ENCODE data around the gene TBR1.

TBR1 gene

DNA sequence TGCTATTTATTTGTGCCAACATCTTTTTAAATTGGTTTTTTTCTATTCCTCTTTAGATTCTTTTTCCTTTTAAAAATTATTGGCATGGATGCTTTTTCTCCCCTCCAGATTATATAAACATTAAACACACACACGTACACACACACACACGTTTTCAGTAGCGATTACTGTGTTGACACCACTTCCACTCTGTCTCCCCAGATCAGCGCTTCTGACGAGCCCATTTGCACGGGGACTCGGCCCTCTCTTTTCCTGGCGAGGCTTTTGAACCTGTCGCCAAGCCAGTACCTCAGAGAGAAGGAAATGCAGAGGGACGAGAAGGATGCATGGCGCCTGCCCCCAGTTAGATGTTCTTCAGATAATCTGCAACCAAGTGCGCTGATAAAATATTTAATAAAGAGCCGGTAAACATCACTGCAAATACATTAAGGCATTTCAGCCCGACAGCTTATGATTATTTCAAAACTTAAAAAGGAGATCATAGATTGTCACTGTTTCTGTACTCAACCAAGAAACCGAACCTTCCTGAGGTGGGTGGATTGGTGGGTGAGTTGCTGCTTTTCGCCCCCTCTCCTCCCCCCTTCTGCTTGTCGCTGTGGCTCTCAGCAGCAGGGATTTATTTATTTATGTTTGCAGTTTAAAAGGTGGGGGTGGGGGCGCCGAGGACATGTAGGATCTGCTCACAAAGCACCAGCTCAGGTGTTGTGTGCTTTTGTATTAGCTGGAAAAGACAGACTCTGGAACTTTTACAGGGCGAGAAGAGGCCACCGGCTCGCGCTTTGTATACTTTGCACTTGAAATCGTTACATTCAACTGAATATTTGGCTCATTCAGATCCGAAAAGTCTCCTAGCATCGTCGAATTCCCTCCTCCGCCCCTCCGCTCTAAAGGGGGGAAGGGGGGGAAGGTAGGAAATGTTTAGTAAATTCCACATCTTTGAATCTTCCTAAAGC is 787 bp upstream of the TBR1 start:
- DNase-seq: peak; percentile 58

DNA sequence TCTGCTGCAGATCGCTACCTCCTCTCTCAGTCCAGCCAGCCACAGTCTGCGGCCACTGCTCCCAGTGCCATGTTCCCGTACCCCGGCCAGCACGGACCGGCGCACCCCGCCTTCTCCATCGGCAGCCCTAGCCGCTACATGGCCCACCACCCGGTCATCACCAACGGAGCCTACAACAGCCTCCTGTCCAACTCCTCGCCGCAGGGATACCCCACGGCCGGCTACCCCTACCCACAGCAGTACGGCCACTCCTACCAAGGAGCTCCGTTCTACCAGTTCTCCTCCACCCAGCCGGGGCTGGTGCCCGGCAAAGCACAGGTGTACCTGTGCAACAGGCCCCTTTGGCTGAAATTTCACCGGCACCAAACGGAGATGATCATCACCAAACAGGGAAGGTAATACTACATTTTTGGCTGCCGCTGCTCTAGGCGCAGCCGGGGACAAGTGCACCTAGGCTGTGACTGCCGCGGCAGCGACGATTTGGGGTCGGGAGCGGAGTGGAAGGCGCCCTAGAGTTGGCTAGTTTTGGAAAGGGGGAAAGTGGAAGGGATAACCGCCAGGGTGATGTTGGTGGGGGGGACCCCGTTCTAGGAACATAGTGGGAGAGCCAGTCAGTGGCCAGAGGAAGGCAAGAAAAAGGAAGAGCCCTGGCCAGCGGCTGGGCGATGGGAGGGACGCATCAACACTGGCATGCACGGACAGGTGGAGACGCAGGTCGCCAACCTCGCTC is 776 bp downstream of the TBR1 start:
- peak; percentile 64 for DNase-seq

DNA sequence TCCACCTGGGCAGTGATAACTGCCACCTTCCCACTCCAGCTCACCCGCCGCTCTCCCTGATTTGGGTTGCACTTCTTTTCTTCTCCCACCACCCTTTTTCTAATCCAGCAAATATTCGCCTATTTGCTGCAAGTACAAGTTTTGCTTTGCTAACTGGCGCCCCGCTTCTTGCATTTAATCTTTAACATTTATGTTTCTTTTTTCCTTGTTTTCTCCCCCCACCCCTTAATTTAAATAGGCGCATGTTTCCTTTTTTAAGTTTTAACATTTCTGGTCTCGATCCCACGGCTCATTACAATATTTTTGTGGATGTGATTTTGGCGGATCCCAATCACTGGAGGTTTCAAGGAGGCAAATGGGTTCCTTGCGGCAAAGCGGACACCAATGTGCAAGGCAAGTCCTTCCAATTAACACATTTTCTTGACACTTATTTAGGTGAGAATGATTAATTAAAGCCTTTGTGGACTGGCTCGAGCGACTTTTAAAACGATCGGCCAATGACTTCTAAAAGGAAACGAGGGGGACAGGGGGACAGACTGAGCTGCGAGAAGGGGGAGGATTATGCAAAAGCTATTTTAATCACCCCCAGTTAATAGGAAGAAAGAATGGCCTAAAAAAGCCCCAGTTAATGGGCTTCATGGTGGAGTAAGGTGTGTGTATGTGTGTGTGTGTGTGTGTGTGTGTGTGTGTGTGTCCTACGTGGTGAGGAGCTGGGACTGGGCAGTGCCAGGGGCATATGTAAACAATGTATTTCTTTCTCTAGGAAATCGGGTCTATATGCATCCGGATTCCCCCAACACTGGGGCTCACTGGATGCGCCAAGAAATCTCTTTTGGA is 1.6 kb downstream of the TBR1 start:
- DNase-seq: peak; percentile 54

DNA sequence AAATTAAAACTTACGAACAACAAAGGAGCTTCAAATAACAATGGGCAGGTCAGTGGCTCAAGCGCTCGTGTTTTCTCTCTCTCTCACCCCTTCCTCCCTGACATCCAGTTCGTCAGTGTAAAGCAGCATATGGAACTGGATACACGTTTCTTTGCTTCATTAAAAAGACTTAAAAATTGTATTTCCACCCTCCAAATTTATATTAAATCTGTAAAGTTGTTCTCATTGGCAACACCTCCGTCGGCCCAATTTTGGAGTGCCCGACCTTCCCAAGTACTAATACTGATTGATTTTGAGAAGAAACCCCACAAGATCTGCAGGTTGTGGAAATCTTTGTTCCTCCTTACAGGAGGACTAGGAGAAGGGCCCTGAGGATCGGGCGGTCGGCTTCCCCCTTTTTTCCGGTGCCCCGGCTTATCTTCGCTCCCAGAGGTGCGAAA is 2.2 kb downstream of the TBR1 start:
- DNase-seq: no peak

DNA sequence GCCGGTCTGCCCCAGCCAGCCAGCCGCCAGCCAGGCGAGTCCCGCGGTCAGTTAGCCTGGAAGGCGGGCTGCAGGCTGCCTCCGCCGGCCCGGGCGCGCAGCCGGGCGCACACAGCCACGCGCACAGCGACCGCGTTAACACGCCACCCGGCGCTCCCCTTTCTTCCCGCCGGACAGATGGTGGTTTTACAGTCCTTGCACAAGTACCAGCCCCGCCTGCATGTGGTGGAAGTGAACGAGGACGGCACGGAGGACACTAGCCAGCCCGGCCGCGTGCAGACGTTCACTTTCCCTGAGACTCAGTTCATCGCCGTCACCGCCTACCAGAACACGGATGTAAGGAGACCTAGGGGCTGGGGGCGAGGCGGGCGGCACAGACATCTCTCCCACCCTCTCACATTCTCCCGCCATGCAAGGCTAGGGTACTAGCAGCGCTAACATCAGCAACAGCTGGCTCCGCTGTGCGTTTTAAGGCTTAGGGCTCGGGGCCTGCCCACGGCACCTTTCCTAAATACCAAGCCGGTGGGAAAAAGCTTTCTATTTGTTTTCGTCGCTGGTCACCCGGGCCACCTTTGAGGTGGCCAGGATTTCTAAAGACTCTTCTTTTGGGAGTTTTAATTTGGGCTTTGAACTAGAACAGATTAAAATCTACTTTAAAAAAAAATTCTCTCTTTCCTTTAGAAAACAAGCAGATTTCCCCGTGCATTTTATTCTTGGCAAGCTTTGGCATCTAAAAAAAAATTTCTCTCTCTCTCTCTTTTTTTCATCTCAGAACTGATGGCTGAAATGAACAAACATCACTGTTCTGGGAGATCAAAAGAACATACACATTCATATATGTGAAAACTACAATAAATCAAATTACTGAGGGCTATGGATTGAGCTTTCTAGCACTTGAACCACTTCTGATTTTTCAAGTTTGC is 2.9 kb downstream of the TBR1 start:
- peak; percentile 85 for DNase-seq

DNA sequence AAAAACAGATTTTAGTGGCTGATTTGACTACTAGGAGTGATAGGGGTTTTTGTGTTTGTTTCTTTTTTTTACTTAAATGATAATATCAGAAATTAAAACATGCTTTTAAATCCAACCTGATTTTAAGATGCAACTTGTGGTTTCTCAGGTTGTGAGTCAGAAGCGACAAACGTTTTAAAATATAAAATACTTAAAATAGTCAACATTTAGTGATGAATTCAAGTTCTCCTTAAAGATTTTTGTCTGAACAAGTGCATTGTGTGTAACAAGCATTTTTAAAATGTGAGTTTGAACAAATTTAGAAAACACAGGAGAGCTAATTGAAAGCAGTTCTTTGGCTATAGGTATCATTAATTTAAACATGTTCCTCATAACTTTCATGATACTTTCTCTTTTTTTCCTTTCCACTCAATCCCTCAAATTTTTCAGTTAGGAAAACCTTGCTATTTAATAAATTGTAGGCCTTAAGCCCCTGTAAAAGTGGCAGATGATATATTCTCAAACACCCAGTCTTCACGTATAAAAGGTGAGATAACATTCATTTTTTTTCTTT is 3.6 kb downstream of the TBR1 start:
- DNase-seq: peak; percentile 16

DNA sequence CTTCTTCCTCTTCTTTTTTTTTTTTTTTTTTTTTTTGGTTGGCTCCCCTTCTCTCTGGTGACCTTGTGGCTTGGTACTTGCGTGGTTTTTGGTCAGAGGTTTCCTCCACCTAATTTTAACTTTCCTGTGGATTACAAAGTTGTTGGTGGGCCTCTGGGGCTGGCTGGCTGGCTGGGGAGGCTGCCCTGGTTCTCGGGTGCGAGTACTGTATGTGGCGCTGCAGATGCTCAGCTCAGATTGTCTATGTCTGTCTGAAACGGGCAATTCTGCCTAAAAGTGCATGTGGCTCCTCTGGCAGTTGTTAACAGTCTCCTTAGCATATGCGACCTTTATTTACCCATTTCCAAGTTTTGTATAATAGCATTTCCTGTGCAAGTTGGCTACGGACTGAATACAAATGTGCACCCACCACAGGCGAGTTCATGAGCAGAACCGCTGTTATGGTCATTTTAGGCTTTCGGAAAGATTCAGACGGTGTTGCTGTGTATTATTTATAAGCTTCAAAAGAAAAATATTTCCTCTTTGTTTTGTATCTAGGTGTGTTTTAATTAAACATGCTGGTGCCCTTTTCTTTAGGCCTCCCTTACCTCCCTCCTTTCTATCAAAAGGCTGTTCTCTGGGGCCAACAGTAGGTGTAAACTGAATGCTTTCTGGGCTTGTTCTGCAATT is 4.4 kb downstream of the TBR1 start:
- DNase-seq: peak; percentile 52

DNA sequence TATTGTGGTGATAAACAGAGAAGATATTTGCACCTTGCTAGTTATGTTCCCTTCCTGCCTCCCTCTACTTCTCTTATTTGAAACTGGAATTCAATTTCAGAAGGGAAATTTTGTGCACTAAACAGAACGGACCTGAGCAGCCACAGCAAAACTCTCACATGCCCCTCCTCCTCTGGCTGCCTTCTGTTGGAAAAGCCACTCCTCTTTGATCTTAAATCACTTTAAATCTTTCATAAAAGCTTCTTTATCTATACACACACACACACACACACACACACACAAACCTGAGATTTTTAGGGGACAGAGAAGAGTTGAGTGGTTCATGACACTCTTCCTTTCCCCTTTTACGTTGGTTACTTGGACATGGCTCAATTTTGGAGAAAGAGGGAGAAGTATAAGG is 5.6 kb downstream of the TBR1 start:
- DNase-seq: peak; percentile 30

DNA sequence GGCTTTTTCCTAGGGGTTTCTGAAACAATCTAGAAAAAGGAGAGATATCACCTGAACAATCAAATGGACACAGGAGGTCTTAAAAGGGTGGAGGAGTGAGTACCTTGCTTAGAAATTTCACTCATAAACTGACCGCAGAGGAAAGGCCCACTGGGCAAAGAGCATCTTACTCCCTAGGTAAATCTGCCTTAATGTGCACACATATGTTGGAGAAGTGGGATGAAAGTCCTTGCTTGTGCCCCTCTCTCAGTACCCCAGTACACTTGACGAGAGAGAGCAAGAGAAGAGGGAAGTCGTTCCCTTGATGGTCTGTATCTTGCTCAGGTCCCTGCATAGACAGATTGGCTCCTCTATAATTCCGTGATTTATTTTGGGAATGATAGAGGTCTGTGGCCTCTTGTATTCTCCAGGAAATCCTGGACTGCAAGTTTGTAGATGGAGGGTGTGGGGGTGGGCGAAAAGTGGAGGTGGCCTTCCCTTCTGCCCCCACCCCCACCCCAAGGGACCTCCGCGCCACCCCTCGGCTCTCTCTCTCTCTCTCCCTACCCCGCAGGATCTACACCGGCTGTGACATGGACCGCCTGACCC is 6.8 kb downstream of the TBR1 start:
- peak; percentile 60 for DNase-seq

DNA sequence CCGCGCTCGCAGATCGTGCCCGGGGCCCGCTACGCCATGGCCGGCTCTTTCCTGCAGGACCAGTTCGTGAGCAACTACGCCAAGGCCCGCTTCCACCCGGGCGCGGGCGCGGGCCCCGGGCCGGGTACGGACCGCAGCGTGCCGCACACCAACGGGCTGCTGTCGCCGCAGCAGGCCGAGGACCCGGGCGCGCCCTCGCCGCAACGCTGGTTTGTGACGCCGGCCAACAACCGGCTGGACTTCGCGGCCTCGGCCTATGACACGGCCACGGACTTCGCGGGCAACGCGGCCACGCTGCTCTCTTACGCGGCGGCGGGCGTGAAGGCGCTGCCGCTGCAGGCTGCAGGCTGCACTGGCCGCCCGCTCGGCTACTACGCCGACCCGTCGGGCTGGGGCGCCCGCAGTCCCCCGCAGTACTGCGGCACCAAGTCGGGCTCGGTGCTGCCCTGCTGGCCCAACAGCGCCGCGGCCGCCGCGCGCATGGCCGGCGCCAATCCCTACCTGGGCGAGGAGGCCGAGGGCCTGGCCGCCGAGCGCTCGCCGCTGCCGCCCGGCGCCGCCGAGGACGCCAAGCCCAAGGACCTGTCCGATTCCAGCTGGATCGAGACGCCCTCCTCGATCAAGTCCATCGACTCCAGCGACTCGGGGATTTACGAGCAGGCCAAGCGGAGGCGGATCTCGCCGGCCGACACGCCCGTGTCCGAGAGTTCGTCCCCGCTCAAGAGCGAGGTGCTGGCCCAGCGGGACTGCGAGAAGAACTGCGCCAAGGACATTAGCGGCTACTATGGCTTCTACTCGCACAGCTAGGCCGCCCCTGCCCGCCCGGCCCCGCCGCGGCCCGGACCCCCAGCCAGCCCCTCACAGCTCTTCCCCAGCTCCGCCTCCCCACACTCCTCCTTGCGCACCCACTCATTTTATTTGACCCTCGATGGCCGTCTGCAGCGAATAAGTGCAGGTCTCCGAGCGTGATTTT is 7.6 kb downstream of the TBR1 start:
- DNase-seq: peak; percentile 87

DNA sequence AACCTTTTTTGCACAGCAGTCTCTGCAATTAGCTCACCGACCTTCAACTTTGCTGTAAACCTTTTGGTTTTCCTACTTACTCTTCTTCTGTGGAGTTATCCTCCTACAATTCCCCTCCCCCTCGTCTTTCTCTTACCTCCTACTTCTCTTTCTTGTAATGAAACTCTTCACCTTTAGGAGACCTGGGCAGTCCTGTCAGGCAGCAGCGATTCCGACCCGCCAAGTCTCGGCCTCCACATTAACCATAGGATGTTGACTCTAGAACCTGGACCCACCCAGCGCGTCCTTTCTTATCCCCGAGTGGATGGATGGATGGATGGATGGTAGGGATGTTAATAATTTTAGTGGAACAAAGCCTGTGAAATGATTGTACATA is 8.3 kb downstream of the TBR1 start:
- DNase-seq: peak; percentile 64

DNA sequence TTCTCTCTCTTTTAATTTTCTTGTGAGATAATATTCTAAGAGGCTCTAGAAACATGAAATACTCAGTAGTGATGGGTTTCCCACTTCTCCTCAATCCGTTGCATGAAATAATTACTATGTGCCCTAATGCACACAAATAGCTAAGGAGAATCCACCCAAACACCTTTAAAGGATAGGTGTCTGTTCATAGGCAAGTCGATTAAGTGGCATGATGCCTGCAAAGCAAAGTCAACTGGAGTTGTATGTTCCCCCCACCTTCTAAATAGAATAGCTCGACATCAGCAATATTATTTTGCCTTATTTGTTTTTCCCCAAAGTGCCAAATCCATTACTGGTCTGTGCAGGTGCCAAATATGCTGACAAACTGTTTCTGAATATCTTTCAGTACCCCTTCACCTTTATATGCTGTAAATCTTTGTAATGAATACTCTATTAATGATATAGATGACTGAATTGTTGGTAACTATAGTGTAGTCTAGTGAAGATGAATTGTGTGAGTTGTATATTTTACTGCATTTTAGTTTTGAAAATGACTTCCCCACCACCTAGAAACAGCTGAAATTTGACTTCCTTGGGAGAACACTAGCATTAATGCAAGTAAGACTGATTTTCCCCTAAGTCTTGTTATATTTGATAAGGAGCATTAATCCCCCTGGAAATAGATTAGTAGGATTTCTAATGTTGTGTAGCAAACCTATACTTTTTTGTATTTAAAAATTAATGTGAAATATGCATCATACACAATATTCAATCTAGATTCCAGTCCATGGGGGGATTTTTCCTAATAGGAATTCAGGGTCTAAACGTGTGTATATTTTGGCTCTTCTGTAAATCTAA is 9.0 kb downstream of the TBR1 start:
- DNase-seq: peak; percentile 55

DNA sequence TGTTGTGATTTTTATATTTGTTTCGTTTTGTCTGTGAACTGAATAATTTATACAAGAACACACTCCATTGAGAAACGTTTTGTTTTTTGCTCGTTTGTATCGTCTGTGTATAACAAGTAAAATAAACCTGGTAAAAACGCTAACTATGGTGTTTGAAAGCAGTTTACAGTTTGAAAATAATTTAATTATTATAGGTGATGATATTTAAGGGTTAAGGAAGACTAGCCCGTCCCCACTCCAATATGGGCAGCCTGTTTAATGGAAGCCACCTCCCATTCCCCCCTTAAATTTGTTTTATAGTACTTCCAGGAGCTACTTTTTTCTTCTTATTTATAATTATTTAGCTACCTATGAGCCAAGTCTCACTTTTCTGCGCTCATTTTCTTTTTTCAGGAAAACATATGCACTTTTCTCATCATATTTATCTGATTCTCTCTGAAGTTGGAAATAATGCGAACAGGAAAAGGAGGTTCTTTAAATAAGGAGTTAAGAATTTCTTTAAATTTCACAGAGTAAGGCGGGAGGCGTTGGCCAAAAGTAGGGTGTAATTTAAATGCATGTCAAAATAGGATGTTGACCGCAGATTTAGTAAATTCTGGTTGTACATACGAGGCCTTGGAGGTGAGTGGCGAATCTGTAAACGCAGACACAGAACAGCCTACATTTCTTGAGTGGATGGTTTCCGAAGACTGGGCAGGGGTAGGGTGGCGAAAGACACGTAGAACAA is 9.8 kb downstream of the TBR1 start:
- peak; percentile 23 for DNase-seq

DNA sequence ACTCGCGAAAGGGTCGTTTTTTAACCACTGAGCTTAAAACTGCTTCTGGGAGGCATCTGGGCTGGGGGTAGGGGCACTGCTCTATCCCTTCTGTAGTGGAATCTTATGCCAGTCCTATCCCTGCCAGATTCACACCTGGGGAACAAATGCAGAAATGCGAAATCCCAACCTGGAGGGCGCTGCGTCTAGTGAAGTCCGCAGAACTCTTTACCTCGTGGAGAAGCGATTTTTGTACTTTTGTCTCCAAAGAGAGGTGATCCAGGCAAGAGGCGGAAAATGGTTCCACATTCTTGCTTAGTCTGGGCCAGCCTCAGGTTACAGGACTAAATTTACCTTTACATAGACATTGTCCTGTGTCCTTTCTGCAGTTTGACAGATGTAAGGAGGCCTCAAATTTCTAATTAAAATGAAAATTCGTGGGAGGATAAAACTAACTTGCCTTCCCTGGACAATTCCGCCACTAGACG is 10.4 kb downstream of the TBR1 start:
- DNase-seq: peak; percentile 74

DNA sequence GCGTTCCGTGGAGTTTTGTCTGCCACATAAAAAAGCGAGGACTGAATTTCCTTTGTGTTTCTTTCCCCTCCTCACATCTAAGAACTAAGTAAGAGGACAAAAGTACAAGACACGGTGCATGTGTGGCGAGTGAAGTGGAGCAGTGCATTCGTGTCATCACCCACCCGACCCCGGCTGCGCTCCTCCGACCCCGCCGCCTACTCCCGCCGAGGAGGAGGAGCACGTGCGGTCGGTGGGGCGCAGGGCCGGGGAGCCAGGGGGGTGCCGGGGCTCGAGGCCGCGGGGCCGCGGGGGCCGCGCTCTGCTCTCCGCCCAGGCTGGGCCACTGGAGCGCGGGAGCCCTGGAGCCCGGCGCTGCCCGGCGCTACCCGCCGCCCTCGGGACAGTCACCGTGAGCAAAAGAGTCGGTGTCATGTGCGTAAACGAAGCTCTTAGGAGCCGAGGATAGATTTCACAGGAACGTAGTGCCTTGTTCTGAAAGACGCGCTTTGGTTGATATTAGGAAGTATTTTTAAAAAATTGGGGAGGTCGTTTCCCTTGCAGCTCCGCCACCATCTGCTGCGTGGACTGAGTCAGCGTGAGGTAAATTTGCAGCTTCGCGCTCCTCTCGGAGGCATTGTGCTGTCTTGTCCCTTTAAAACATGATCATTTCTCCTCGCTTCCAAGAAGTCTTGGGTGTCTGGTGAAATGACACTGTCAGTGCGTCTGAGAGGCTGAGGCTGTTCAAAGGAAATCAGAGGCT is 11.0 kb downstream of the TBR1 start:
- DNase-seq: peak; percentile 68

All from right kidney (tissue), 1 donor.